HG03108 (cell line): ENCODE measurements around the gene CUX1.
"Not testable (repeated sequence)": the region's sequence is repeated elsewhere in the genome, so short reads cannot be mapped to it uniquely, and the experiment has no call there.

Experiments used
- ATAC-seq: cut with Tn5 transposase; IDR thresholded peaks from one replicate; pipeline ENCODE4 v1.9.1; 2021; ENCODE audit warnings: moderate library complexity; ENCODE audit not compliant: unreplicated experiment

The CUX1 gene

GRCh38 chr7:102292813-102293798 lies 475.7 kb downstream of the CUX1 start:
- ATAC-seq: no peak

GRCh38 chr7:102294589-102294988 lies 477.2 kb downstream of the CUX1 start:
- ATAC-seq: no peak

GRCh38 chr7:102295346-102296178 lies 478.1 kb downstream of the CUX1 start:
- no peak for ATAC-seq

DNA sequence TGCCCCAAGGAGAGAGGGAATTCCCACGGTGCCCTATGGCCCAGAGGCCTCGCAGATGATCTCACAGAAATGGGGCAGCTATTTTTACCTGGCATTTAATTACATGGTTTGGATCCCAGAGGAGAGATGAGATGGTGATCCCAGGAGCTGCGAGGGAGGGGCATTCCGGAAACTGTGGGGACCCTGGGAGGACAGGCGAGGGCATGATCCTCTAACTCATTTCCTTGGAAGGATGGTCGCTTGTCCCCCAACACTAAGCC lies 478.7 kb downstream of the CUX1 start:
- no peak for ATAC-seq

- ATAC-seq: no peak
These were observed 479.1 kb downstream of the CUX1 start for GRCh38 chr7:102296514-102296913.

- ATAC-seq: no peak
These were observed 480.2 kb downstream of the CUX1 start for GRCh38 chr7:102297487-102298218.

DNA sequence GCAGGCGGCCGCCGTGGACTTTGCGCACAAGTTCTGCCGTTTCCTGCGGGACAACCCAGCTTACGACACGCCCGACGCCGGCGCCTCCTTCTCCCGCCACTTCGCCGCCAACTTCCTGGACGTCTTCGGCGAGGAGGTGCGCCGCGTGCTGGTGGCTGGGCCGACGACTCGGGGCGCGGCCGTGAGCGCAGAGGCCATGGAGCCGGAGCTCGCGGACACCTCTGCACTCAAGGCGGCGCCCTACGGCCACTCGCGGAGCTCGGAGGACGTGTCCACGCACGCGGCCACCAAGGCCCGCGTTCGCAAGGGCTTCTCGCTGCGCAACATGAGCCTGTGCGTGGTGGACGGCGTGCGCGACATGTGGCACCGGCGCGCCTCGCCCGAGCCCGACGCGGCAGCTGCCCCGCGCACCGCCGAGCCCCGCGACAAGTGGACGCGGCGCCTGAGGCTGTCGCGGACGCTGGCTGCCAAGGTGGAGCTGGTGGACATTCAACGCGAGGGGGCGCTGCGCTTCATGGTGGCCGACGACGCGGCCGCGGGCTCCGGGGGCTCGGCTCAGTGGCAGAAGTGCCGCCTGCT lies 483.3 kb downstream of the CUX1 start:
- no peak for ATAC-seq

- not testable (repeated sequence) for ATAC-seq
These were observed 483.9 kb downstream of the CUX1 start for GRCh38 chr7:102301367-102301766.

- ATAC-seq: no peak
These were observed 484.6 kb downstream of the CUX1 start for GRCh38 chr7:102302025-102302424.

DNA sequence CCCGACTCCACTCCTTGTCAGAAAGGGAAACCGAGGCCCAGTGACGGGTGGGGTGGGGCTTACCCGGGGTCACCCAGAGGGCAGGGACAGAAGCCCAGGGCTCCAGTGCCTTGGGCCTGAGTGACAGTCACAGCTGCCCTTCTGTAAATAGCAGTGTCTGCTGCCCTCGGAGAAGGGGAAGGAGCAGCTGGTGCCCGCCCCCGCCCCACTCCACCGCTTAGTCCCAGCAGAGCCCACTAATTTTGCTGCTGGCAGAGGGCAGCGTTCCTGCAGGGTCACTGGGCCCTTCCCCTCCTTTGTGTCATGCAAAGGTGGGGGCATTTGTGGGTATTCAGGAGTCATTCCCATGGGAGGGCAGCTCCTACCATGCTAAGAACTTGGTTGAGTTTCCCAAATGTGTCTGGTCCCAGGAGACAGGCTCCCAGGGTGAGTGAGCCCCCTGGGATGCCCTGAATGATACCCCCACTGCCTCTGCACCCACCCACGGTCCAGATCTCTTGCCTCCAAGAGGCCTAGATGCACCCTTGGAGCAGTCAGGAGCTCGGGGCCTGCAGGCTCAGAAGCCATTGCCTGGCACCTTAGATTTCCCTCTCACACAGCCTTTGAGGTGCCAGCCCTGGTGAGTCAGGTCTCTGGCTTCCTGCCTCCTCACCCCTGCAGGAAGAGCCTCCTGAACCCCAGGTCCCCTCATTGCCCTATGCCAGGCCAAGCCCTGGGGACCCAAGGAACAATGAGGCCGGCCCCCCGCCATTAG lies 486.4 kb downstream of the CUX1 start:
- no peak for ATAC-seq

DNA sequence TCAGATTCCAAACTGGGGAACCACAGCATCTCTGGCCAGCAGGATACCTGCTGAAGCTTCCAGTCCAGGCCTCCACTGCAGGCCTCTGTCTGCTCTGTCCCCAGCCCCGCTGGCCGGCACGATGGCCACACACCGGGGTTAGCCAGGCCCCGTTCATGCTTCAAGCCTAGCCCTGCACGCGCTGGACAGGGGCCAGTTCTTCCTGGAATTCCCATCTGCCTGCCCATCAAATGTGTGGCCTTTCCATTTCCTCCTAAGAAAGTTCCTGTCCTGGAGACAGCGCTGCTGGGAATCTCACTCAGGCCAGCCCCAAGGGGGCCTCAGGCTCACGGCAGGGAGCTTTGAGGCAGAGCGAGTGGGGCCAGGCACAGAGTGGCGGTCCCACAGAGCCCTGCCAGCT lies 487.2 kb downstream of the CUX1 start:
- no peak for ATAC-seq

DNA sequence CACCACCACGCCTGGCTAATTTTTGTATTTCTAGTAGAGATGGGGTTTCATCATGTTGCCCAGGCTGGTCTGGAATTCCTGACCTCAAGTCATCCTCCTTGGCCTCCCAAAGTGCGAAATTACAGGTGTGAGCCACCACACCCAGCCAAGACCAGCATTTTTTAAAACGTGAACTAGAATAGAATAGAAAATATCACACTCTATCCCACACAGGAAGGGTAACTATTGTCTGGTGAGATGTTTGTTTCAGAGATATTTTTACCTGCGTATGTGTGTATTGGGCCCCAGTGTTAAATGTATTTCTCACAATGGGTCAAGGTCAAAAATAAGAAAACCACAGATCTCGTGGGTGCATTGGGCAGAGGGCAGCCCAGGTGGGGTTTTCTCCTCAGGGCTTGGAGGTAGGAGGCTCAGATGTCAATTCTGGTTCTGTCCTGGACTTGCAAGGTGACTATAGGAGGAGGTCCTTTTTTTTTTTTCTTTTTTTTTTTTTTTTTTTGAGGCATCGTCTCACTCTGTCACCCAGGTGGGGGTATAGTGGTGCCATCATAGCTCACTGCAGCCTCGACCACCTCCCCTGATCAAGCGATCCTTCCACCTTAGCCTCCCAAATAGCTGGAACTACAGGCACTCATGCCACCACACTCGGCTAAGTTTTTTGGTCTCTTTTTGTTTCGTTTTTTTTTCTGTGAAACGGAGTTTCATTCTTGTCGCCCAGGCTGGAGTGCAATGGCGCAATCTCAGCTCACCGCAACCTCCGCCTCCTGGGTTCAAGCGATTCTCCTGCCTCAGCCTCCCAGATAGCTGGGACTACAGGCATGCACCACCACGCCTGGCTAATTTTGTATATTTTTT lies 488.2 kb downstream of the CUX1 start:
- peak; percentile 42 for ATAC-seq

DNA sequence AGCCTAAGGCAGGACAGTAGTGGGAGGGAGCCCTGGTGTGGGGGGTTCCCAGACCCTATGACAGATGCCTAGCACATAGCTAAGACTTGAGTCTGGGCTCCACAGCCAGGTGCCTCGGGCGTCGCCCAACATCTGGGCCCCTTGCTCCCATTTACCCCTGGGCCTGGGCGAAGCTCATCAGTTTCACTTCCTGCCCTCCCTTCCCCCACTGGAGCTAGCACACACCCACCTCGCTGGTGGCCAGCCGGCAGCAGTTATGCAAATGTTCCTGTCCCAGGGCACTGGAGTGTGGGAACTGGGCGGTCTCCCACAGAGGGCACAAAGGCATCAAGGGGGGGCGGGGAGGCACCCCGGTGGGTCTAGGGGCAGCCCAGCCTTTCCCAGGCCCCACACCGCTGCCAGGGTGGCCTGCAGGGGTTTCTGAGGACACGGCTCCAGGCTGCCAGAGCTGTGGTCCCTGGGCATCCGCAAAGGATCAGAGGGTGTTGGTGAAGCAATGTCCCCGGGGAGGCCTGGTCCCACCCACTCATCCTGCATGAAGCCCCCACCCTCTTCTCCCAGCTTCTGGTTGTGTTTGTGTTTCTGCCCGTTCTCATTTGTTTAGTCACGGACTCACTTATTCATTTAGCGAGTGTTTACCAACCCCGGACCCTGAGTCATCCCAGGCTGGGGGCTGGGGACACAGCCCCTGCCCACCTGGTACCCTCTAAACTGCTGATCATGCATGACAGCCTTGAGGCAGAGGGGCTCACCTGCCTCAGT lies 489.7 kb downstream of the CUX1 start:
- peak; percentile 68 for ATAC-seq

- ATAC-seq: no peak
These were observed 493.0 kb downstream of the CUX1 start for GRCh38 chr7:102310414-102310815.

- no peak for ATAC-seq
These were observed 494.9 kb downstream of the CUX1 start for GRCh38 chr7:102312317-102312716.

DNA sequence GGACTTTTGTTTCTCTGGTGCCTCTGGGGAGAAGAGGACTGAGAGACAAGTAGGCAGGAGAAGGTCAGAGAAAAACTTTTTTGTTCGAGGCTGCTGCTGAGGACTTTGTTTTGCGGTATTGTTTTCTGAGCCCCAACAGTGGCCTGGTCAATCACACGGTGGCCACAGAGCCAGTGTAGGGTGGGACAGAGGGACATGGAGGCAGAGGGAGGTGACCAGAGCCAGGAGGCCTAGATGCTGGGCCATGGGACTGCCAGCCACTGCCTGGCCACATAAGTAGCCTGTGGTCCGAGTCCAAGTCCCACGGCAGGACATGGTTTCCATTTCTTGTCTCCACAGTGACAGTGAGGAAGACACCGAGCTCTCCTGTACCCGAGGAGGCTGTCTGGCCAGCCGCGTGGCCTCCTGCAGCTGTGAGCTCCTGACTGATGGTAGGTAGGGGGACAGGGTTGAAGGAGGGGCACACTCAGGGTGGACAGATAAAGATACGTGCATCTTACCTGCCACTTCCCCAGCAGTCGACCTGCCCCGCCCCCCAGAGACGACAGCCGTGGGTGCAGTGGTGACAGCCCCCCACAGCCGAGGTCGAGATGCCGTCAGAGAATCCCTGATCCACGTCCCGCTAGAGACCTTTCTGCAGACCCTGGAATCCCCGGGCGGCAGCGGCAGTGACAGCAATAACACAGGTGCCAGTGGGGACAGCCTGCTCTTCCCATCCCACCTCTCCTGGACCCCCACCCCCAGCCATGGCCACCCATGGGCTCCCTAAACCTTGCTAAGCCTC lies 496.8 kb downstream of the CUX1 start:
- no peak for ATAC-seq

DNA sequence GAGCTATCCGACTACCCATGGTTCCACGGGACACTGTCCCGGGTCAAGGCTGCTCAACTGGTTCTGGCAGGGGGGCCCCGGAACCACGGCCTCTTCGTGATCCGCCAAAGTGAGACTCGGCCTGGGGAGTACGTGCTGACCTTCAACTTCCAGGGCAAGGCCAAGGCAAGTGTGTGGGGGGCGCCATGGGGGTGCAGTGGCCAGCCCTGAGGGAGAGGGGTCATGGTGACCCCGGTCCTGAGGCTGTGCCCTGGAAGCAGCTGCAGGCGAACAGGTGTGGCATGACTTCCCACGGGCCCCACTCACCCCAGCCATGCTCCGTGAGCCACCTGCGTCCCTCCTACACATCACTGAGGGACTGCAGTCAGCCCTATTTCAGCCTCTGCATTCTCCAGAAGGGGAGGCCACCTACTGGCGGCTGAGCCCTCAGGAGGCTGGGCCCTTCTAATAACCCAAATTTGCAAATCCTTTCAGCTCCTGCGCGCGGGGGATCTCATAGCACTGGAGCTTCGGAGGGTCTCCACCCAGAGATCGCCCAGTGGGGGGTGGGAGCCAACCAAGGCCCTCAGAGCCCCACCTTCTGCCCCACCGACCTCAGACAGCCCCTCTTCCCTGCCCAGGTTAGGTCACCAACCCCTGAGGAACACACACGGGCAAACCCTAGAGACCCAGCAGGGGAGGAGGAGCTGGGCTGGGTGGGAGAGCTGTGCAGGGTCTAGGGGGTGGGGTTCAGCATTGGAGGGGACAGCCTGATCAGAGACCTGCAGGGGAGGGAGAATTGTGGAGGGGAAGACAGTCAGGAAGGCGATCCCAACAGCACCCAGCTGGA lies 500.0 kb downstream of the CUX1 start:
- ATAC-seq: no peak
